Measurements from ENCODE around the gene DNAH3.

DNA sequence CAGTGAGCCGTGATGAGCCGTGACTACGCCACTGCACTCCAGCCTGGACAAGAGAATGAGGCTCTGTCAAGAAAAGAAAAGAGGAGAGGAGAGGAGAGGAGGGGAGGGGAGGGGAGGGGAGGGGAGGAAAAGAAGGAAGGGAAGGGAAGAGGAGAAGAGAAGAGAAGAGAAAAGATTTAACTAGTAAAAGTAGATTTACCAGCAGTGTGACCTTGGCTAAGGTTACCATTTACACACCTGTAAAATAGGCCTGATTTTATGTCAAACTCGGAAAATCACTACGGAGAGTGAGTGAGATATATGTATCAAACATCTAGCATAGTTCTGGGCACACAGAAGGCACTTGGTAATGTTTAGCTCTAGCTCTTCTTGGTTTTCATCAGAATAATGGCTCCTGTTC, 140.8 kb downstream of the DNAH3 start:
- TF ChIP-seq POLR2AphosphoS5 (IDR thresholded peaks at IDR 0.05; ENCODE audit: low read depth) (no peak), EZH2phosphoT487 (IDR thresholded peaks at IDR 0.05; ENCODE audit: unreplicated experiment) (no peak), EZH2 (IDR thresholded peaks at IDR 0.05; ENCODE audit: low read depth, unreplicated experiment) (no peak), CREB1 (CRISPR knock-in tag; IDR thresholded peaks at IDR 0.05; ENCODE audit: low read depth) (no peak), ZNF331 (CRISPR knock-in tag; IDR thresholded peaks at IDR 0.05; ENCODE audit: low read depth) (no peak), JUNB (IDR thresholded peaks at IDR 0.05; ENCODE audit: unreplicated experiment) (no peak), STAT1 (IDR thresholded peaks at IDR 0.05; ENCODE audit: unreplicated experiment) (no peak)
- TF ChIP-seq, protein P1, sequence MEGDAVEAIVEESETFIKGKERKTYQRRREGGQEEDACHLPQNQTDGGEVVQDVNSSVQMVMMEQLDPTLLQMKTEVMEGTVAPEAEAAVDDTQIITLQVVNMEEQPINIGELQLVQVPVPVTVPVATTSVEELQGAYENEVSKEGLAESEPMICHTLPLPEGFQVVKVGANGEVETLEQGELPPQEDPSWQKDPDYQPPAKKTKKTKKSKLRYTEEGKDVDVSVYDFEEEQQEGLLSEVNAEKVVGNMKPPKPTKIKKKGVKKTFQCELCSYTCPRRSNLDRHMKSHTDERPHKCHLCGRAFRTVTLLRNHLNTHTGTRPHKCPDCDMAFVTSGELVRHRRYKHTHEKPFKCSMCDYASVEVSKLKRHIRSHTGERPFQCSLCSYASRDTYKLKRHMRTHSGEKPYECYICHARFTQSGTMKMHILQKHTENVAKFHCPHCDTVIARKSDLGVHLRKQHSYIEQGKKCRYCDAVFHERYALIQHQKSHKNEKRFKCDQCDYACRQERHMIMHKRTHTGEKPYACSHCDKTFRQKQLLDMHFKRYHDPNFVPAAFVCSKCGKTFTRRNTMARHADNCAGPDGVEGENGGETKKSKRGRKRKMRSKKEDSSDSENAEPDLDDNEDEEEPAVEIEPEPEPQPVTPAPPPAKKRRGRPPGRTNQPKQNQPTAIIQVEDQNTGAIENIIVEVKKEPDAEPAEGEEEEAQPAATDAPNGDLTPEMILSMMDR (conservative IDR thresholded peaks at IDR 0.05; ENCODE audit: low read depth in 2 of 2), result no peak
- TF ChIP-seq, protein P2, sequence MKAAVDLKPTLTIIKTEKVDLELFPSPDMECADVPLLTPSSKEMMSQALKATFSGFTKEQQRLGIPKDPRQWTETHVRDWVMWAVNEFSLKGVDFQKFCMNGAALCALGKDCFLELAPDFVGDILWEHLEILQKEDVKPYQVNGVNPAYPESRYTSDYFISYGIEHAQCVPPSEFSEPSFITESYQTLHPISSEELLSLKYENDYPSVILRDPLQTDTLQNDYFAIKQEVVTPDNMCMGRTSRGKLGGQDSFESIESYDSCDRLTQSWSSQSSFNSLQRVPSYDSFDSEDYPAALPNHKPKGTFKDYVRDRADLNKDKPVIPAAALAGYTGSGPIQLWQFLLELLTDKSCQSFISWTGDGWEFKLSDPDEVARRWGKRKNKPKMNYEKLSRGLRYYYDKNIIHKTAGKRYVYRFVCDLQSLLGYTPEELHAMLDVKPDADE (IDR thresholded peaks at IDR 0.05), result no peak
- TF ChIP-seq, protein P3, sequence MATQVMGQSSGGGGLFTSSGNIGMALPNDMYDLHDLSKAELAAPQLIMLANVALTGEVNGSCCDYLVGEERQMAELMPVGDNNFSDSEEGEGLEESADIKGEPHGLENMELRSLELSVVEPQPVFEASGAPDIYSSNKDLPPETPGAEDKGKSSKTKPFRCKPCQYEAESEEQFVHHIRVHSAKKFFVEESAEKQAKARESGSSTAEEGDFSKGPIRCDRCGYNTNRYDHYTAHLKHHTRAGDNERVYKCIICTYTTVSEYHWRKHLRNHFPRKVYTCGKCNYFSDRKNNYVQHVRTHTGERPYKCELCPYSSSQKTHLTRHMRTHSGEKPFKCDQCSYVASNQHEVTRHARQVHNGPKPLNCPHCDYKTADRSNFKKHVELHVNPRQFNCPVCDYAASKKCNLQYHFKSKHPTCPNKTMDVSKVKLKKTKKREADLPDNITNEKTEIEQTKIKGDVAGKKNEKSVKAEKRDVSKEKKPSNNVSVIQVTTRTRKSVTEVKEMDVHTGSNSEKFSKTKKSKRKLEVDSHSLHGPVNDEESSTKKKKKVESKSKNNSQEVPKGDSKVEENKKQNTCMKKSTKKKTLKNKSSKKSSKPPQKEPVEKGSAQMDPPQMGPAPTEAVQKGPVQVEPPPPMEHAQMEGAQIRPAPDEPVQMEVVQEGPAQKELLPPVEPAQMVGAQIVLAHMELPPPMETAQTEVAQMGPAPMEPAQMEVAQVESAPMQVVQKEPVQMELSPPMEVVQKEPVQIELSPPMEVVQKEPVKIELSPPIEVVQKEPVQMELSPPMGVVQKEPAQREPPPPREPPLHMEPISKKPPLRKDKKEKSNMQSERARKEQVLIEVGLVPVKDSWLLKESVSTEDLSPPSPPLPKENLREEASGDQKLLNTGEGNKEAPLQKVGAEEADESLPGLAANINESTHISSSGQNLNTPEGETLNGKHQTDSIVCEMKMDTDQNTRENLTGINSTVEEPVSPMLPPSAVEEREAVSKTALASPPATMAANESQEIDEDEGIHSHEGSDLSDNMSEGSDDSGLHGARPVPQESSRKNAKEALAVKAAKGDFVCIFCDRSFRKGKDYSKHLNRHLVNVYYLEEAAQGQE (IDR thresholded peaks at IDR 0.05; ENCODE audit: unreplicated experiment), result no peak

Data from GM23338 (cell line).